GM23338 (cell line): ENCODE data around the gene RCAN1. TPM values are rescaled to one million over a fixed set of nuclear protein-coding genes. Genes with fewer than 3 reads are reported as not detected.
"Not testable (repeated sequence)": the region's sequence is repeated elsewhere in the genome, so short reads cannot be mapped to it uniquely, and the experiment has no call there.

Experiments
- ATAC-seq: fragments of 200-7000 bp; cut with Tn5 transposase; 3 replicates; pipeline ENCODE4 v1.9.1; 2020
- DNase-seq: peaks from one replicate; pipeline ENCODE4 v3.0.0-alpha.2; 2015; ENCODE audit warnings: low spot score
- H2AFZ ChIP-seq: fragments of 200-600 bp; sonication (generic); 2 replicates; pipeline ENCODE4 v1.8.0; 2016; ENCODE audit warnings: antibody characterized with exemption, mild to moderate bottlenecking, moderate library complexity
- H3F3A ChIP-seq: fragments of 200-600 bp; sonication (generic); replicated peaks from 2 replicates; pipeline ENCODE4 v1.8.0; 2017; ENCODE audit warnings: antibody characterized with exemption, mixed run types, low read depth
- H3K27ac ChIP-seq: fragments of 200-600 bp; sonication (generic); 2 replicates; pipeline ENCODE4 v1.6.1; 2016; ENCODE audit warnings: low read depth
- H3K27me3 ChIP-seq: fragments of 200-600 bp; sonication (generic); 2 replicates; pipeline ENCODE4 v1.8.0; 2016; ENCODE audit warnings: mild to moderate bottlenecking, mixed run types, moderate library complexity; ENCODE audit not compliant: insufficient read depth
- H3K36me3 ChIP-seq: fragments of 200-600 bp; sonication (generic); 2 replicates; pipeline ENCODE4 v1.8.0; 2016; ENCODE audit warnings: mild to moderate bottlenecking; ENCODE audit not compliant: insufficient read depth
- H3K4me1 ChIP-seq: fragments of 200-600 bp; sonication (generic); 2 replicates; pipeline ENCODE4 v1.8.0; 2016; ENCODE audit warnings: mild to moderate bottlenecking, moderate library complexity; ENCODE audit not compliant: insufficient read depth
- H3K4me2 ChIP-seq: fragments of 200-600 bp; sonication (generic); 2 replicates; pipeline ENCODE4 v1.7.1; 2017; ENCODE audit warnings: mixed run types
- H3K4me3 ChIP-seq: fragments of 200-600 bp; sonication (generic); 2 replicates; pipeline ENCODE4 v1.6.1; 2016; ENCODE audit warnings: mixed run types
- H3K79me2 ChIP-seq: fragments of 200-600 bp; sonication (generic); replicated peaks from 2 replicates; pipeline ENCODE4 v1.8.0; 2017; ENCODE audit warnings: mild to moderate bottlenecking; ENCODE audit not compliant: insufficient read depth
- H3K9me2 ChIP-seq: fragments of 200-600 bp; sonication (generic); 2 replicates; pipeline ENCODE4 v1.8.0; 2017; ENCODE audit not compliant: insufficient read depth
- H4K20me1 ChIP-seq: fragments of 200-600 bp; sonication (generic); replicated peaks from 2 replicates; pipeline ENCODE4 v1.8.0; 2017; ENCODE audit warnings: mild to moderate bottlenecking; ENCODE audit not compliant: insufficient read depth
- H3K27ac Mint-ChIP-seq: 2 replicates; pipeline ENCODE4 v1.8.0; 2020; ENCODE audit warnings: inconsistent platforms, mild to moderate bottlenecking, moderate library complexity, mixed read lengths
- H3K27me3 Mint-ChIP-seq: 3 replicates; pipeline ENCODE4 v1.8.0; 2022; ENCODE audit warnings: low read depth, mild to moderate bottlenecking, moderate library complexity, mixed read lengths, inconsistent platforms; ENCODE audit not compliant: insufficient read depth, poor library complexity
- H3K36me3 Mint-ChIP-seq: 3 replicates; pipeline ENCODE4 v1.8.0; 2021; ENCODE audit warnings: low read depth, mild to moderate bottlenecking, inconsistent platforms, moderate library complexity, mixed read lengths
- H3K4me1 Mint-ChIP-seq: 3 replicates; pipeline ENCODE4 v1.8.0; 2020; ENCODE audit warnings: mild to moderate bottlenecking, inconsistent platforms, mixed read lengths
- H3K4me3 Mint-ChIP-seq: 3 replicates; pipeline ENCODE4 v1.8.0; 2021; ENCODE audit warnings: moderate library complexity, mild to moderate bottlenecking, inconsistent platforms, mixed read lengths
- H3K9me3 Mint-ChIP-seq: 3 replicates; pipeline ENCODE4 v1.8.0; 2020; ENCODE audit warnings: moderate library complexity, mild to moderate bottlenecking, inconsistent platforms, mixed read lengths
- CREB1 ChIP-seq: fragments of 250-450 bp; sonication (Bioruptor Pico); IDR thresholded peaks from 2 replicates; pipeline ENCODE4 v1.5.0; 2020; ENCODE audit warnings: low read depth, mild to moderate bottlenecking, moderate library complexity
- ETS1 ChIP-seq: IDR thresholded peaks from 2 replicates; pipeline ENCODE4 v1.6.1; 2016; ENCODE audit warnings: antibody characterized with exemption
- JUNB ChIP-seq: IDR thresholded peaks from one replicate; pipeline ENCODE4 v1.6.1; 2016; ENCODE audit warnings: antibody characterized with exemption; ENCODE audit not compliant: unreplicated experiment
- NANOG ChIP-seq: IDR thresholded peaks from 2 replicates; pipeline ENCODE4 v1.6.1; 2016; ENCODE audit warnings: antibody characterized with exemption, borderline replicate concordance
- POLR2AphosphoS5 ChIP-seq: IDR thresholded peaks from 2 replicates; pipeline ENCODE4 v1.6.1; 2016; ENCODE audit warnings: antibody characterized with exemption, low read depth
- REST ChIP-seq: IDR thresholded peaks from one replicate; pipeline ENCODE4 v1.6.1; 2018; ENCODE audit warnings: antibody characterized with exemption; ENCODE audit not compliant: unreplicated experiment
- ZNF462 ChIP-seq: fragments of 250-450 bp; sonication (Bioruptor Pico); IDR thresholded peaks from 2 replicates; pipeline ENCODE4 v1.5.0; 2020; ENCODE audit warnings: mild to moderate bottlenecking, moderate library complexity
- polyA plus RNA-seq: library from polyadenylated mRNA; unstranded; fragments of >200 nt; fragmentation: Nextera tagmentation; extraction: Ambion mirVana; gene quantifications from 2 replicates; pipeline ENCODE4 v1.2.1, GENCODE V29; 2016
- total RNA-seq: library from RNA; depleted of rRNA; stranded (reverse); fragments of >200 nt; shearing (Covaris generic); gene quantifications from 2 replicates; pipeline ENCODE4 v1.2.3, GENCODE V29; 2014

RCAN1 gene
- total and polyA plus RNA-seq, 2 experiments from 2014 or later, result 3.7 to 5.2 TPM

- no peak for TF ChIP-seq REST
- TF ChIP-seq POLR2AphosphoS5, result no peak
- no peak for TF ChIP-seq CREB1 (CRISPR knock-in tag)
- TF ChIP-seq NANOG, result no peak
- TF ChIP-seq ETS1, result no peak
Observed at GRCh38 chr21:34606051-34606450, 8.9 kb downstream of the RCAN1 start (continued).

GRCh38 chr21:34604956-34605355 is 10.0 kb downstream of the RCAN1 start:
- H3K4me2 ChIP-seq, H3K27me3 Mint-ChIP-seq, H3K79me2 ChIP-seq, DNase-seq, H3K9me2 ChIP-seq, H4K20me1 ChIP-seq, H3K36me3 Mint-ChIP-seq, H3K9me3 Mint-ChIP-seq, H3K27ac ChIP-seq, H3K27me3 ChIP-seq, H3K36me3 ChIP-seq, H3K27ac Mint-ChIP-seq, ATAC-seq, H3F3A ChIP-seq, H3K4me3 Mint-ChIP-seq, H2AFZ ChIP-seq, H3K4me3 ChIP-seq: not testable (repeated sequence)
- H3K4me1 Mint-ChIP-seq, result peaks cover 13% of the 10 kb centered on the region; the same call in 2 of the 3 replicates
- H3K4me1 ChIP-seq, result peaks cover 11% of the 10 kb centered on the region

GRCh38 chr21:34604556-34604955 is 10.4 kb downstream of the RCAN1 start:
- H3K4me2 ChIP-seq, result no peak overlapping the region
- Mint-ChIP-seq H3K27me3 (peaks cover 8% of the 10 kb centered on the region), H3K9me3 (peaks cover 3% of the 10 kb centered on the region; the same call in 2 of the 3 replicates), H3K4me1 (peaks cover 16% of the 10 kb centered on the region; the same call in 2 of the 3 replicates), H3K27ac (no peak overlapping the region), H3K4me3 (no peak overlapping the region), H3K36me3 (no peaks in the 10 kb centered on the region)
- ATAC-seq (no peak), DNase-seq (no peak)
- H4K20me1 ChIP-seq, result peaks cover 4% of the 10 kb centered on the region; the same call in 1 of the 2 replicates
- H3K79me2 ChIP-seq, result no peaks in the 10 kb centered on the region
- H3K27me3 ChIP-seq, result no peaks in the 10 kb centered on the region
- peaks cover 12% of the 10 kb centered on the region for H3K4me1 ChIP-seq
- H3K36me3 ChIP-seq, result no peaks in the 10 kb centered on the region
- H3F3A ChIP-seq, result no peaks in the 10 kb centered on the region
- no peak overlapping the region for H2AFZ ChIP-seq
- H3K9me2 ChIP-seq, result no peaks in the 10 kb centered on the region
- no peak overlapping the region for H3K4me3 ChIP-seq
- H3K27ac ChIP-seq, result no peak overlapping the region
- TF ChIP-seq ZNF462 (CRISPR knock-in tag) (no peak), JUNB (no peak)
